Stimulated activated CD4-positive, alpha-beta T cell treated with anti-CD3 and anti-CD28 coated beads, Interleukin-15, amount 100 ng/mL, for 1 hour (primary cell): Measurements from ENCODE around the gene ANKRD23.
"Not testable (repeated sequence)": the region's sequence is repeated elsewhere in the genome, so short reads cannot be mapped to it uniquely, and the experiment has no call there.

Source experiments
- DNase-seq, 2 donors: peaks; one replicate each; pipeline ENCODE4 v3.0.0-alpha.2; 2020; ENCODE audit warnings: low read depth in 1 of 2, low spot score in 1 of 2

Gene ANKRD23

GRCh38 chr2:96819128-96819875 lies 24.5 kb downstream of the ANKRD23 start:
- no peak for DNase-seq

GRCh38 chr2:96817882-96818281 lies 25.9 kb downstream of the ANKRD23 start:
- no peak for DNase-seq

GRCh38 chr2:96816836-96817702 lies 26.8 kb downstream of the ANKRD23 start:
- DNase-seq: no peak

- peak; percentile 94 to 97 for DNase-seq
Observed at GRCh38 chr2:96816127-96816835, 27.5 kb downstream of the ANKRD23 start, which contains the start of gene CNNM3. Gene CNNM3, plus strand, starts transcription at chr2:96816268. Its CDS starts 10 bp downstream, at chr2:96816278.

- no peak for DNase-seq
Observed at GRCh38 chr2:96815326-96816126, 28.3 kb downstream of the ANKRD23 start.

GRCh38 chr2:96813656-96814055 lies 30.2 kb downstream of the ANKRD23 start:
- no peak for DNase-seq

GRCh38 chr2:96811917-96812316 lies 31.9 kb downstream of the ANKRD23 start:
- DNase-seq: no peak

GRCh38 chr2:96810783-96811192 lies 33.0 kb downstream of the ANKRD23 start:
- no peak for DNase-seq

GRCh38 chr2:96809951-96810782 lies 33.7 kb downstream of the ANKRD23 start:
- DNase-seq: no peak

- no peak for DNase-seq
Observed at GRCh38 chr2:96809216-96809882, 34.5 kb downstream of the ANKRD23 start.

GRCh38 chr2:96808176-96808837 lies 35.5 kb downstream of the ANKRD23 start:
- DNase-seq: no peak

GRCh38 chr2:96807127-96807471 lies 36.7 kb downstream of the ANKRD23 start:
- no peak for DNase-seq

GRCh38 chr2:96806468-96807126 lies 37.2 kb downstream of the ANKRD23 start:
- no peak for DNase-seq

GRCh38 chr2:96805946-96806345 lies 37.9 kb downstream of the ANKRD23 start:
- DNase-seq: not testable (repeated sequence)

GRCh38 chr2:96804986-96805385 lies 38.8 kb downstream of the ANKRD23 start:
- no peak for DNase-seq

GRCh38 chr2:96802721-96803120 lies 41.1 kb downstream of the ANKRD23 start:
- no peak for DNase-seq

GRCh38 chr2:96801786-96802595 lies 41.8 kb downstream of the ANKRD23 start:
- peak in 1 of 2 donors; percentile 30 for DNase-seq
